Muscle layer of duodenum (tissue), 2 donors: ENCODE data around the gene POFUT2.

Experiments
- H3K27ac ChIP-seq: one replicate; pipeline ENCODE4 v1.7.0; 2013; ENCODE audit warnings: mild to moderate bottlenecking, low read length
- H3K27me3 ChIP-seq: one replicate; pipeline ENCODE4 v1.7.0; 2013; ENCODE audit warnings: low read depth, mild to moderate bottlenecking, control low read depth, low read length
- H3K36me3 ChIP-seq, 2 donors: one replicate each; pipeline ENCODE4 v1.7.0; 2013; ENCODE audit warnings: low read length in 2 of 2, control low read depth in 1 of 2, mild to moderate bottlenecking in 1 of 2; ENCODE audit not compliant: insufficient read depth in 2 of 2, control insufficient read depth in 1 of 2
- H3K4me1 ChIP-seq, 2 donors: one replicate each; pipeline ENCODE4 v1.7.0; 2013; ENCODE audit warnings: low read length in 2 of 2, mild to moderate bottlenecking in 2 of 2, control low read depth in 1 of 2, moderate library complexity in 1 of 2; ENCODE audit not compliant: insufficient read depth in 2 of 2, control insufficient read depth in 1 of 2
- H3K4me3 ChIP-seq, 2 donors: one replicate each; pipeline ENCODE4 v1.7.0; 2013; ENCODE audit warnings: low read length in 2 of 2, low read depth in 1 of 2, mild to moderate bottlenecking in 1 of 2
- H3K9me3 ChIP-seq, 2 donors: one replicate each; pipeline ENCODE4 v1.7.0; 2013; ENCODE audit warnings: low read length in 2 of 2, control low read depth in 1 of 2, mild to moderate bottlenecking in 1 of 2; ENCODE audit not compliant: control insufficient read depth in 1 of 2
- donor health status: healthy.

The POFUT2 gene

DNA sequence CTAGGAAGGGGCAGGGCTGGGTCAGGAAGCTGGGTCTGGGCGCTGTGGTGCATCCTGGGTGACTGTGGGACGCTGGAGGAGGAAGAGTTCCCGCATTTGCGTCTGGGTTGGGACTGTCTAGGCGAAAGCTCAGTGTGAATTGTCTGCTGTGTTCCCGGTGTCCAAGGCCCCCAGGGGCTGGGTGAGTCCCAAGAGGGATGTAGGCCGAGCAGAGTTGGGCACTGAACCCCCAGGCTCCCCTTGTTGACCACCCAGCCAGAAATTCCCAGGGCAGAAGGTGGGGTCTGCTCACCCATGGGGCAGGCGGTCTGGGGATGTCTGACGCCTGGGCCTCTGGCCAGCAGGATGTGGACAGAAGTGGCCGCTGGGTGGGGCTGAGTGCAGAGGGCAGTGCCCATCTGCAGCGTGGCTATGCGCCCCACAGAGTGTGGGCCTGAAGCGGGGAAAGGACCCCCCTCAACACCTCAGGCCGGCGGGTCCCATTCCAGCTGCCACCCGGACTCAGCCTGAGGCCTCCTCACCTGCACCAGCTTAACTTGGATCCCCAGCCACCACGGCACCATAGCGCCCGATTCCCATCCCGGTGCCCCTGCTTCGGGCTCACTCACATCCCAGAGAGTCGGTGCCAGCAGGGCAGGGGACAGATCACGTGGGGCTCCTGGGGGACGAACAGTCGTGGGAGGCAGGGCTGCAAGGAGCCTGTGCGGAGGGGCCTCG lies 37.0 kb upstream of the POFUT2 start:
- no peak overlapping the region for H3K27ac ChIP-seq
- H3K36me3 ChIP-seq = no peaks in the 10 kb centered on the region
- H3K4me1 ChIP-seq = peaks cover under 1 to 27% of the 10 kb centered on the region in 2 donors
- no peaks in the 10 kb centered on the region for H3K9me3 ChIP-seq
- no peak overlapping the region for H3K4me3 ChIP-seq
- H3K27me3 ChIP-seq = no peaks in the 10 kb centered on the region

DNA sequence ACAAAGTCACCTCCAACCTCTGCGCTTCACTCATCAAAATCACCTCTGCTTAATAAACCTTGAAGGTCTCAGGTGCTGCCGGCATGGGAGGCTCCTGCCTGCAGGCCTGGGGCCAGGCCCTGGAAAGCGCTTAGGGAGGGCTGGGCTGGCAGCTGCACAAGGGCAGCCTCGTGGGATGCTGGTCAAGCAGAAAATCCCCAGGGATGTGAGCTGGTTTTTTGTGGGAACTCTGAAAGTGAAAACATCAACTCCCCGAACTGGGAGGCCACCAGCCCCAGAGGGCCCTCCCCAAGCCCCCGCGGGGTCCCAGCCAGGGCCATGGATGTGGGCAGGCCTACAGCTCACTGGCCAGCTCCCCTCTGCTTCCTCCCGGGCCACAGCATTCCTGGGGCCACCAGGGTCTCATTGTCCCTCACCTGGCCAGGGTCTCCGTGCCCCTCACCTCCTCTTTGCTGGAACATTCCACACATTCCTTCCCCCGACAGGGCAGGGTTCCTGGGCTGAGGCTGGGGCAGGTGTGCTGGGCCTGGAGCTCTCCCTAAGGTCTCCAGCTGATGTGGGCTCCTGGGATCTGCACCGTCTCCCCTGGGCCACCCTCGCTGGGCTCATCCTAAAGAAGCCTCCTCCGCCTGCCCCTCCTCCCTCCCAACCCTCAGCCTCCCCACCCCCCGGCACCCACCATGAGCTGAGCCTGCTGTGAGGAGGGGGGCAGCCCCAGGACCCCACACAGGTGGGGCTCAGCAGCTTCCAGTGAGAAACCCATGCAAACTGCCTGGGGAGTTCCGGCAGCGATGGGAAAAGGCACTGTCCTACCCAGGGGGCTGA lies 36.0 kb upstream of the POFUT2 start:
- Histone ChIP-seq H3K4me1 (peaks cover 0 to 33% of the 10 kb centered on the region in 2 donors), H3K9me3 (no peaks in the 10 kb centered on the region), H3K36me3 (no peaks in the 10 kb centered on the region), H3K27ac (no peak overlapping the region), H3K4me3 (no peak overlapping the region), H3K27me3 (no peaks in the 10 kb centered on the region)

DNA sequence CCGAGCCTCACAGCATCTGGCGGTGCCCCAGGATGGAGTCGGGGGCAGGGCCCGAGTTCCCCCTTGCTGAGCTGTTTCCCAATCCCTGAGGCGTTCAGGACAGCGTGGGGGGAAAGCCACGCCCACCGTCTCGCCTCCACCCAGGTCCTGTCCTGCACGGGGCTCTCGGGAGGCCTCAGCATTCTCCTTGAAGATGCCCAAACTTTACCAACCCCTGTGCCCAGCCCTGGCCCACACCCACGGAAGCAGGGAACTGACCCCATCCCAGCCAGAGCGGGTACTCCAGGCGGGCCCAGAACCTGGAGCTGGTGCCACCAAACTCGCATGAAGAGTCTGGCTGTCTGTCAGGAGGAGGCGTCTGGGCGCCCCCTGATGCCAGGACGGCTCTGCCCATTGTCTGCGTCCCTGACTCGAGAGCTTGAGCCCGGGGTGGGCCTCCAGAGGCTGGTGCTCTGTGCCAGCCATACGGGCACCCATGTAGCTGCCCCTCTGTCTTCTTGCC lies 35.3 kb upstream of the POFUT2 start:
- peaks cover 0 to 40% of the 10 kb centered on the region in 2 donors for H3K4me1 ChIP-seq

DNA sequence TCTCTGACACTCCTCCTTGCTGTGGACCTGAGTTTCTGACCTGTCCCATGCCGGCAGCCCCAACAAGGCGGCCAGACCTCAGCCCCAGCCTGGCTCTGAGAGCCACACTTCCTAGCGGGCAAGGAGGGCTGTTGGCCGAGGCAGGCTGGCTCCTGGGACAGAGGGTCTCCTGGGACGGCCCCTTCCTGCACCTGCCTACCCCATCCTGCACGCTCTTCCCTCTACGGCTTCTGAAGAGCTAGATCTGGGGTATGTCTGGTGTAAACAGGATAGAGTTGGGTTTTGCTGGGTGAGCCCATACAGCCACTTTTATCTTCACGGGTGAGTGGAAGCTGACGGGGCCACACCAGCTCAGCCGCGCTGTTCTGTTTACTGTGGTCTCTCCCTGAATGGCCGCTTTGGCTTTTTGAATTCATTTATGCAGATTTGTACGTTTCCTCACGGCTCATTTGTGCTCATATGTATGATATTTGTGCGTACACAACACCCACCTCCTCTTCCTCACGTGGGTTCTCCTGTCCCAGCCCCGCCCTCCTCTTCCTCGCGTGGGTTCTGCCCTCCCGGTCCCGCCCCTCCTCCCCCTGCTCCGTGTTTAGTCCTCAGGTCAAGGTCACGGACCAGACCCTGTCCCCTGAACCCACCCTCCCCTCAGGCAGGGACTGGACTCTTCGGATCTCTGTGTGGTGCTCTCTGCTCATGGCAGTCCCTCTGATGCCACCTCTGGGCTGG lies 34.7 kb upstream of the POFUT2 start:
- Histone ChIP-seq H3K4me3 (no peak overlapping the region), H3K27ac (no peak overlapping the region)

More for the DNA sequence above, 35.3 kb upstream of the POFUT2 start:
- Histone ChIP-seq H3K27me3 (no peaks in the 10 kb centered on the region), H3K4me3 (no peak overlapping the region), H3K36me3 (no peaks in the 10 kb centered on the region), H3K27ac (no peak overlapping the region), H3K9me3 (no peaks in the 10 kb centered on the region)

DNA sequence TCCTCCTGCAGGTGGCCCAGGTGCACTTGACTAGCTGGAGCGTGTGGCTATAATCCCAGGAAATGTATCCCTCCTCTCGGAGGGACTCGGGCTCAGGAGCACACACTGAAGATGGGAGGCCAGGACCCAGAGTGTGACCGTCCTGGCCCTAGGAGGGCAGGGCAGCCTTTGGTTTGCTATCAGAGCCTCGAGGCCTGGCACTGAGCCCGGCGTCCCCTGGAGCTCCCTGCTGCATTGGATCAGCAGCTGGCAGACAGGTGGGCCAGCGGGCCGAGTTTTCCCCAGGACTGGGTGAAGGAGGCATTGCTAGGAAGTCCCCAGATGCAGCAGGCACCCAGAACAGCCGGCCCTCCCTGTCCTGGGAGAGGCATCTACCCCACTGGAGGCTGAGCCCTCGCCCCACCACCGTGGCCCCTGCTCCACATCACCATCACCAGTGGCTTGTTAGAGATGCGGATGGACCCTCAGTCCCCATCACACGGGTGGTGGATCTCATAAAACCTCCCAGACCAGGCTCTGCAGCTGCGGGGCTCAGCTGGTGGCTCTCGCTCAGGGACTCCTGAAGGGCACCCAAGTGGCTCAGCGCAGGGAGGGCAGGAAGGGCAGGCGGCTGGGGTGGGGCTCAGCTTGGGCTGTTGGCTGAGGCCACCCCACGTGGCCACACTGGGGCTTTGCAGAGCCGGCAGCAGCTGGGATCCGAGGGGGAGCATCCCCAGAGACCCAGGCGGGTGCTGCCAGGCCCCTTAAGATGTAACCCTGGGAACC lies 32.7 kb upstream of the POFUT2 start:
- Histone ChIP-seq H3K9me3 (no peaks in the 10 kb centered on the region), H3K36me3 (no peaks in the 10 kb centered on the region), H3K4me3 (no peak overlapping the region), H3K27ac (peak overlapping the region; percentile 77), H3K27me3 (no peaks in the 10 kb centered on the region), H3K4me1 (peaks cover 6 to 41% of the 10 kb centered on the region in 2 donors)

More for the DNA sequence above, 34.7 kb upstream of the POFUT2 start:
- Histone ChIP-seq H3K9me3 (no peaks in the 10 kb centered on the region), H3K36me3 (no peaks in the 10 kb centered on the region), H3K27me3 (no peaks in the 10 kb centered on the region), H3K4me1 (peaks cover 5 to 41% of the 10 kb centered on the region in 2 donors)

DNA sequence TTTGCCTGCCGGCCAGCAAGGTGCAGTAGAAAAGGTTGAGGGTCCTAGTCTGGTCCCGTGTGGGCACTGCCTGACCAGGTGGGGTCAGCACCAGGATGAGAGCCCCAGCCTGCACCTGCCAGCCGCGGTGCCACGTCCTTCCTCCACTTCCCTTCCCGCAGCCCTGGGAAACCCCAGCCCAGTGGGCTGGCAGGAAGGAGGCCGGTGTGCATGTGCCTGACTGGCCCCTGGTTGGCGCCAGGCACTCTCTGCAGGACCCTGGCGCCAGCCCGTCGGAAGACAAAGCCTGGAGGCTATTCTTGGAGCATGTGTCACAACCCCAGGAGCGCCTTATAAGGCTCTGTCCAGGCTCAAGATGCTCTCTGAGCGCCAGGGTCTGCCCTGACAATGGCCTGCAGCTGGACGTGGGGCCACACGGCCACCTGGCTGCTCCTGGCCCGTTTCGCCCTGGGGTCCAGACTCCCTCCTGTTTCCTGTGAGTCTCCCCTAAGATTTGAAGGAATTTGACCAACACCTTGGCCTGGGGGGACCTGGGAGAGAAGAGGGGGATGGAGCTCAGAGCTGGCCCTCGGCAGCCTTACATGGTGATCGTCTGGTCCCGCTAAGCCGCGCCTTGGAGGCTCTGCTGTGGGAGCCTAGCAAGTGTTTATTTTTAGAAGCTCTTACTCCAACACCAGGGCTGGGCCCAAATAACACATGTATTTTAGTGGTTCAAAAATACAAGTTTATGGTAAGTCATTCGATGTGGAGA lies 31.9 kb upstream of the POFUT2 start:
- no peaks in the 10 kb centered on the region for H3K36me3 ChIP-seq
- no peaks in the 10 kb centered on the region for H3K9me3 ChIP-seq
- no peaks in the 10 kb centered on the region for H3K27me3 ChIP-seq
- H3K4me1 ChIP-seq = peaks cover 6 to 36% of the 10 kb centered on the region in 2 donors
- H3K4me3 ChIP-seq = no peak overlapping the region
- H3K27ac ChIP-seq = peak overlapping the region; percentile 77

DNA sequence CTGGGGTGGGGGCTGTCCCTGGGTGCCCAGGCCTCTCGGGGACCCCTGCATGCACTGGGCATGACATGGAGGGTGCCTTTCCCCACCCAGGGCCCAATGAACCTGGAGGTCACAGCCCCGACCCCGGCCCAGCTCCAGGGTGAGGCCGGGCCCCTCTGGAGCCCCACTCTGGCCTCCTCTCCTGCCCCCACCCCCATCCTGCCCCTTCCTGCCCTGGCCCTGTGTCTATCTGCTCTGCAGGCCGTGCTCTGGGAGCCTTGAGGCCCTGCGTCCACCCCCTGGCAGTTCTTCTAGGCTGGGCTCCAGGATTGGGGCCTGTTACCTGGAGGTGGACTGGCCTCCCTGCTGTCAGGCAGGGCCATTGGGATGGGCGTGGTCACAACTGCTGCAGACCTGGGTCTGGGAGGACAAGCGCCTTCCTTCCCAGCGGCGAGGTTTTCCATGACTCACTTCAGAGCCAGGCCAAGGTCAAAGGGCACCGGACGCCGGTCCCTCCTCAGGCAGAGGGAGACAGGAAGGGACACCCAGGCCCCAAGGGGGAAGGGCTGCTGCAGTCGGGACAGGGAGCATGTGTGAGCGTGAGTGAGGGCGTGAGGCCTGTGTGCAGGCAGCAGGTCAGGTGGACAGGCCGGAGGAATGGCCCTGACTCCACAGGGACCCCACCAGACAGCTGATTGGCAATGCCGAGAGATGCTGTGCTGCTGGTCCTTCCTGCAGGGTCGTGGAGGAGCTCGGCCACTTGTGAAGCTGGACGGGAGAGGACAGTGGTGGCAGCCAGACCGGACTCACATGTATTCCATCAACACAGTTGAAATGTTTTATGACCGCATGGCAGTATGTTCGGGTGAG lies 31.1 kb upstream of the POFUT2 start:
- H3K27ac ChIP-seq = peak overlapping the region; percentile 56
- no peak overlapping the region for H3K4me3 ChIP-seq
- no peaks in the 10 kb centered on the region for H3K36me3 ChIP-seq
- no peaks in the 10 kb centered on the region for H3K9me3 ChIP-seq
- peaks cover 6 to 34% of the 10 kb centered on the region in 2 donors for H3K4me1 ChIP-seq
- no peaks in the 10 kb centered on the region for H3K27me3 ChIP-seq

DNA sequence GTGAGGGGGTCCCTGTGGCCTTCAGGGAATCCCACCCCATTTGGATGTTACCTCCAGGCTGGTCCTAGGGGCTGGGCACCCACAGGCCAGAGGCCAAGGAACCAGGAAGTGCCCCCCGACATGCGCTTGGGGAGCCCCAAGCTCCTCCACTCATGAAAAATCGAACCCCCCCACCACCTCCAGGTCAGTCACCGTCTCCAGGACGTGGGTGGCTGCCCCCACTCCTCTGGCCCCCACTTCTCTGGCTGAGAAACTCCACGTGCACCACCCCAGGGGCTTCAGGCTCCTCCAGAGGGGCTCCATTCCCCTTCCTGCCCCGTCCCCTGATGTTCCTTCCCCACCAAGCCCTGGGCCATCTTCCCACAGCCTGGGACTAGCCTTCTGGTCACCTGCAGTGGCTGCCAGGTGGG lies 30.5 kb upstream of the POFUT2 start:
- H3K27me3 ChIP-seq = no peaks in the 10 kb centered on the region
- no peaks in the 10 kb centered on the region for H3K36me3 ChIP-seq
- peak overlapping the region; percentile 56 for H3K27ac ChIP-seq
- H3K4me1 ChIP-seq = peaks cover 6 to 34% of the 10 kb centered on the region in 2 donors
- no peaks in the 10 kb centered on the region for H3K9me3 ChIP-seq
- no peak overlapping the region for H3K4me3 ChIP-seq

- Histone ChIP-seq H3K4me1 (peaks cover 6 to 31% of the 10 kb centered on the region in 2 donors), H3K27ac (peak overlapping the region; percentile 56), H3K9me3 (no peaks in the 10 kb centered on the region), H3K27me3 (no peaks in the 10 kb centered on the region), H3K4me3 (no peak overlapping the region), H3K36me3 (no peaks in the 10 kb centered on the region)
Observed at GRCh38 chr21:45317398-45318145, 29.9 kb upstream of the POFUT2 start.
